SK-N-SH (cell line): Measurements from ENCODE around the gene AUTS2. TPM values are rescaled to one million over a fixed set of nuclear protein-coding genes. Genes with fewer than 3 reads are reported as not detected.

ENCODE experiments used
- CTCF ChIA-PET: fragments of 300-600, 350-600 bp; formaldehyde crosslinking; extraction: SDS; loops from one replicate; lab custom pipeline; 2021; lab: Yijun Ruan, JAX
- POLR2A ChIA-PET: fragments of 350-600 bp; sonication (Branson Sonifier 250); formaldehyde crosslinking; extraction: SDS; loops from one replicate; lab custom pipeline; 2020; ENCODE audit warnings: antibody characterized with exemption, inconsistent platforms; lab: Yijun Ruan, JAX
- DNase-seq: peaks from one replicate; pipeline ENCODE4 v3.0.0; 2012
- H2AFZ ChIP-seq: fragments of 200-600 bp; sonication (generic); 2 replicates; pipeline ENCODE4 v1.8.1; 2016; ENCODE audit warnings: antibody characterized with exemption, mild to moderate bottlenecking, low read depth
- H3F3A ChIP-seq: fragments of 200-600 bp; sonication (generic); replicated peaks from 2 replicates; pipeline ENCODE3; 2016; ENCODE audit warnings: antibody characterized with exemption, mild to moderate bottlenecking; ENCODE audit not compliant: insufficient read depth
- H3K27ac ChIP-seq, 2 experiments: fragments of 200-500 bp in 1 of 2; fragments of 200-600 bp in 1 of 2; sonication (Bioruptor generic) in 1 of 2; sonication (generic), shearing (Covaris generic) in 1 of 2; 2 replicates each; pipeline versions ENCODE4 v1.5.1 to v1.6.1; 2014 to 2016; ENCODE audit warnings: low read depth in 2 of 2, inconsistent platforms in 1 of 2, low read length in 1 of 2, mild to moderate bottlenecking in 1 of 2, mixed read lengths in 1 of 2
- H3K27me3 ChIP-seq: fragments of 200-600 bp; sonication (generic), shearing (Covaris generic); 2 replicates; pipeline ENCODE4 v1.6.1; 2016; ENCODE audit warnings: mixed run types; ENCODE audit not compliant: insufficient read depth
- H3K36me3 ChIP-seq, 2 experiments: fragments of 200-500 bp in 1 of 2; fragments of 200-600 bp in 1 of 2; sonication (Bioruptor generic) in 1 of 2; sonication (generic) in 1 of 2; replicated peaks in 1 of 2; 2 replicates each; pipeline versions ENCODE3 to v1.5.1; 2014 to 2016; ENCODE audit warnings: low read length in 1 of 2, mild to moderate bottlenecking in 1 of 2; ENCODE audit not compliant: insufficient read depth in 2 of 2, control insufficient read depth in 1 of 2
- H3K4me1 ChIP-seq, 2 experiments: fragments of 200-500 bp in 1 of 2; fragments of 200-600 bp in 1 of 2; sonication (Bioruptor generic) in 1 of 2; sonication (generic), shearing (Covaris generic) in 1 of 2; 2 replicates each; pipeline versions ENCODE4 v1.5.1 to v1.6.1; 2014 to 2016; ENCODE audit warnings: low read depth in 1 of 2, low read length in 1 of 2, mixed run types in 1 of 2; ENCODE audit not compliant: insufficient read depth in 2 of 2, control insufficient read depth in 1 of 2
- H3K4me2 ChIP-seq: fragments of 200-600 bp; sonication (generic), shearing (Covaris generic); 2 replicates; pipeline ENCODE4 v1.6.1; 2017; ENCODE audit warnings: mixed run types
- H3K4me3 ChIP-seq, 2 experiments: fragments of 200-500 bp in 1 of 2; fragments of 200-600 bp in 1 of 2; sonication (Bioruptor generic) in 1 of 2; sonication (generic), shearing (Covaris generic) in 1 of 2; 2 replicates each; pipeline versions ENCODE4 v1.5.1 to v1.8.1; 2014 to 2016; ENCODE audit warnings: low read depth in 2 of 2, inconsistent platforms in 1 of 2, low read length in 1 of 2, mild to moderate bottlenecking in 1 of 2, mixed read lengths in 1 of 2, moderate library complexity in 1 of 2
- H3K79me2 ChIP-seq: fragments of 200-600 bp; sonication (generic); 2 replicates; pipeline ENCODE4 v1.8.1; 2017; ENCODE audit warnings: mild to moderate bottlenecking; ENCODE audit not compliant: insufficient read depth
- H3K9ac ChIP-seq: fragments of 200-600 bp; sonication (generic); 2 replicates; pipeline ENCODE4 v1.6.1; 2017; ENCODE audit warnings: mixed run types
- H3K9me2 ChIP-seq: fragments of 200-600 bp; sonication (generic); 2 replicates; pipeline ENCODE4 v1.6.1; 2017; ENCODE audit warnings: mixed run types
- H3K9me3 ChIP-seq: fragments of 200-600 bp; sonication (generic); 2 replicates; pipeline ENCODE4 v1.6.1; 2017; ENCODE audit warnings: mixed run types, mild to moderate bottlenecking, moderate library complexity
- H4K20me1 ChIP-seq: fragments of 200-600 bp; sonication (generic); 2 replicates; pipeline ENCODE4 v1.6.1; 2017; ENCODE audit warnings: mild to moderate bottlenecking, mixed run types; ENCODE audit not compliant: insufficient read depth
- CHD2 ChIP-seq: fragments of 150-350 bp; IDR thresholded peaks from 2 replicates; pipeline ENCODE4 v1.6.1; 2018; ENCODE audit warnings: low read length; ENCODE audit not compliant: partially characterized antibody
- ELF1 ChIP-seq: IDR thresholded peaks from 2 replicates; pipeline ENCODE4 v1.4.0; 2012
- EP300 ChIP-seq, 2 experiments: IDR thresholded peaks; 2 replicates each; pipeline versions ENCODE4 v1.4.0 to v1.6.1; 2012; ENCODE audit warnings: borderline replicate concordance in 1 of 2, low read depth in 1 of 2, low read length in 1 of 2
- EZH2phosphoT487 ChIP-seq: fragments of 200-600 bp; sonication (generic); IDR thresholded peaks from 2 replicates; pipeline ENCODE4 v1.6.1; 2017; ENCODE audit warnings: low read depth, mixed run types, mild to moderate bottlenecking, antibody characterized with exemption, moderate library complexity, borderline replicate concordance
- JUND ChIP-seq: IDR thresholded peaks from 2 replicates; pipeline ENCODE4 v1.4.0; 2012
- MXI1 ChIP-seq: IDR thresholded peaks from 2 replicates; pipeline ENCODE4 v1.6.1; 2012; ENCODE audit warnings: mild to moderate bottlenecking, low read depth, low read length, improper control_type of control experiment
- NFIC ChIP-seq: IDR thresholded peaks from 2 replicates; pipeline ENCODE4 v1.4.0; 2012; ENCODE audit warnings: borderline replicate concordance
- POLR2AphosphoS5 ChIP-seq: IDR thresholded peaks from 2 replicates; pipeline ENCODE4 v1.6.1; 2012; ENCODE audit warnings: low read depth, low read length
- RAD21 ChIP-seq: IDR thresholded peaks from 2 replicates; pipeline ENCODE4 v1.6.1; 2012; ENCODE audit warnings: mild to moderate bottlenecking, low read length
- RFX5 ChIP-seq: IDR thresholded peaks from 2 replicates; pipeline ENCODE4 v1.6.1; 2012; ENCODE audit warnings: mild to moderate bottlenecking, improper control_type of control experiment, low read length
- RXRA ChIP-seq: IDR thresholded peaks from 2 replicates; pipeline ENCODE4 v1.4.0; 2012; ENCODE audit warnings: low read depth, mild to moderate bottlenecking, borderline replicate concordance
- TAF1 ChIP-seq: IDR thresholded peaks from 2 replicates; pipeline ENCODE4 v1.6.1; 2012; ENCODE audit warnings: low read depth, mild to moderate bottlenecking, low read length, moderate library complexity, borderline replicate concordance
- TEAD4 ChIP-seq: IDR thresholded peaks from 2 replicates; pipeline ENCODE4 v1.4.0; 2012; ENCODE audit warnings: mild to moderate bottlenecking, borderline replicate concordance; ENCODE audit not compliant: insufficient read depth
- YY1 ChIP-seq: IDR thresholded peaks from 2 replicates; pipeline ENCODE4 v1.4.0; 2012; ENCODE audit warnings: low read depth, mild to moderate bottlenecking
- WGBS: methylation state at CpG from one replicate; pipeline ENCODE4 v1.1.6; 2017; ENCODE audit warnings: low lambda C conversion rate; 5-methylcytosine and 5-hydroxymethylcytosine counted together
- polyA plus RNA-seq, 3 experiments: library from polyadenylated mRNA; depleted of rRNA; stranded (reverse); fragments of >200 nt; gene quantifications; 2 replicates each; pipeline ENCODE4 v1.2.3, GENCODE V29; 2012
- TF ChIP-seq, protein P1 (sequence below): fragments of 150-350 bp; IDR thresholded peaks from 2 replicates; pipeline ENCODE4 v1.6.1; 2017; ENCODE audit warnings: antibody characterized with exemption, low read length, low read depth, borderline replicate concordance
- TF ChIP-seq, protein P2 (sequence below): IDR thresholded peaks from 2 replicates; pipeline ENCODE4 v1.4.0; 2012; ENCODE audit warnings: low read depth, borderline replicate concordance
- TF ChIP-seq, protein P3 (sequence below): IDR thresholded peaks from 2 replicates; pipeline ENCODE4 v1.4.0; 2012; ENCODE audit warnings: low read depth, borderline replicate concordance
- TF ChIP-seq, protein P4 (sequence below): IDR thresholded peaks from 2 replicates; pipeline ENCODE4 v1.4.0; 2012; ENCODE audit warnings: low read depth

The AUTS2 gene
- polyA plus RNA-seq, 1 of the 3 experiments (the other 2 are of a cell fraction), result 15.6 TPM

DNA sequence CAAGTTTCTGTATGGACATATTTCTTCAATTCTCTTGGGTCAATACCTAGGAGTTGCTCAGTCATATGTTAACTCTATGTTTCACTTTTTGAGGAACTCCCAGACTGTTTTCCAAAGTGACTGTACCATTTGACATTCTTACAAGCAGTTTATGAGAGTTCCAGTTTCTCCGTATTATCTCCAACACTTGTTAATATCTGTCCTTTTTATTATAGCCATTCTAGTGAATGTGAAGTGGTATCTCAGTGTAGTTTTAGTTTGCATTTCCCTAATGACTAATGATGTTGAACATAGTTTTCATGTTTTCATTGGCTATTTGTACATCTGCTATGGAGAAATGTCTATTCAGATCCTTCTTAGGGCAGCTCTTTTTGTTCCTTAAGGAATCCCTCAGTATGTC, 1002.7 kb downstream of the AUTS2 start:
- Histone ChIP-seq H3K9me3 (peaks cover 2% of the 10 kb centered on the region; the same call in 1 of the 2 replicates), H3K4me2 (no peak overlapping the region), H4K20me1 (no peaks in the 10 kb centered on the region), H3K4me3 (no peak overlapping the region), H3K79me2 (no peaks in the 10 kb centered on the region), H3K27ac (no peak overlapping the region), H3K36me3 (no peaks in the 10 kb centered on the region), H3K4me1 (peaks cover 0 to 22% of the 10 kb centered on the region in 2 experiments; a peak in 2 of 4 replicates), H3F3A (no peaks in the 10 kb centered on the region), H3K27me3 (no peaks in the 10 kb centered on the region), H3K9me2 (no peaks in the 10 kb centered on the region), H2AFZ (no peak overlapping the region), H3K9ac (no peak overlapping the region)
- no peak for DNase-seq
- POLR2A ChIA-PET, result no interaction called here
- TF ChIP-seq POLR2AphosphoS5 (no peak), YY1 (no peak), ELF1 (no peak), TAF1 (no peak), TEAD4 (no peak), NFIC (no peak), JUND (no peak), CHD2 (no peak), EZH2phosphoT487 (no peak), RAD21 (no peak), RFX5 (no peak)
- TF ChIP-seq, protein P1, sequence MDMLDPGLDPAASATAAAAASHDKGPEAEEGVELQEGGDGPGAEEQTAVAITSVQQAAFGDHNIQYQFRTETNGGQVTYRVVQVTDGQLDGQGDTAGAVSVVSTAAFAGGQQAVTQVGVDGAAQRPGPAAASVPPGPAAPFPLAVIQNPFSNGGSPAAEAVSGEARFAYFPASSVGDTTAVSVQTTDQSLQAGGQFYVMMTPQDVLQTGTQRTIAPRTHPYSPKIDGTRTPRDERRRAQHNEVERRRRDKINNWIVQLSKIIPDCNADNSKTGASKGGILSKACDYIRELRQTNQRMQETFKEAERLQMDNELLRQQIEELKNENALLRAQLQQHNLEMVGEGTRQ, result no peak
- TF ChIP-seq, protein P2, sequence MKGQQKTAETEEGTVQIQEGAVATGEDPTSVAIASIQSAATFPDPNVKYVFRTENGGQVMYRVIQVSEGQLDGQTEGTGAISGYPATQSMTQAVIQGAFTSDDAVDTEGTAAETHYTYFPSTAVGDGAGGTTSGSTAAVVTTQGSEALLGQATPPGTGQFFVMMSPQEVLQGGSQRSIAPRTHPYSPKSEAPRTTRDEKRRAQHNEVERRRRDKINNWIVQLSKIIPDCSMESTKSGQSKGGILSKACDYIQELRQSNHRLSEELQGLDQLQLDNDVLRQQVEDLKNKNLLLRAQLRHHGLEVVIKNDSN, result no peak
- WGBS, result 97% methylated on average over 1 of the region's 1 CpG
- CTCF ChIA-PET, result no interaction called here

DNA sequence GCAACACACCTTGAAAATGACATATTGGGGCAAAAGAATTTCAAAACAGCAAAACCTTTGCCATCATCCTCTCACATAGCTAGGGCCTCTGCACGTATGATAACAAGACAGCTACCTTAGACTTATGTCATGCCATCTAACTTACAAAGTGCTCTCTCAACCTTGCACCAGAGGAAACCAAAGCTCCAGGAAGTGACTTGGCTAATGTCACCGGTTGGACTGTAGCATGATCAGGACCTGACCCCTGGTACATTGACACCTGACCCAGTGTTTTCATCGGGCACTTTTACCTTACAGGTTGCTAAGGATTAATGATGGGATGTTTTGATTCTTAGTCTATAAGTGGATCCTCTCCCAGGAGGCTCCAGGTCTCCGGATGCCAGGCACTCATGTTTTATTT, 1003.8 kb downstream of the AUTS2 start:
- no peaks in the 10 kb centered on the region for H3K79me2 ChIP-seq
- TF ChIP-seq, protein P3, sequence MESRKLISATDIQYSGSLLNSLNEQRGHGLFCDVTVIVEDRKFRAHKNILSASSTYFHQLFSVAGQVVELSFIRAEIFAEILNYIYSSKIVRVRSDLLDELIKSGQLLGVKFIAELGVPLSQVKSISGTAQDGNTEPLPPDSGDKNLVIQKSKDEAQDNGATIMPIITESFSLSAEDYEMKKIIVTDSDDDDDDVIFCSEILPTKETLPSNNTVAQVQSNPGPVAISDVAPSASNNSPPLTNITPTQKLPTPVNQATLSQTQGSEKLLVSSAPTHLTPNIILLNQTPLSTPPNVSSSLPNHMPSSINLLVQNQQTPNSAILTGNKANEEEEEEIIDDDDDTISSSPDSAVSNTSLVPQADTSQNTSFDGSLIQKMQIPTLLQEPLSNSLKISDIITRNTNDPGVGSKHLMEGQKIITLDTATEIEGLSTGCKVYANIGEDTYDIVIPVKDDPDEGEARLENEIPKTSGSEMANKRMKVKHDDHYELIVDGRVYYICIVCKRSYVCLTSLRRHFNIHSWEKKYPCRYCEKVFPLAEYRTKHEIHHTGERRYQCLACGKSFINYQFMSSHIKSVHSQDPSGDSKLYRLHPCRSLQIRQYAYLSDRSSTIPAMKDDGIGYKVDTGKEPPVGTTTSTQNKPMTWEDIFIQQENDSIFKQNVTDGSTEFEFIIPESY, result no peak
- no peak for TF ChIP-seq CHD2
- TF ChIP-seq RXRA, result no peak
- TF ChIP-seq, protein P1, result no peak
- no peak for TF ChIP-seq NFIC
- TF ChIP-seq, protein P4, sequence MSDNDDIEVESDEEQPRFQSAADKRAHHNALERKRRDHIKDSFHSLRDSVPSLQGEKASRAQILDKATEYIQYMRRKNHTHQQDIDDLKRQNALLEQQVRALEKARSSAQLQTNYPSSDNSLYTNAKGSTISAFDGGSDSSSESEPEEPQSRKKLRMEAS, result no peak
- TF ChIP-seq EZH2phosphoT487, result no peak
- no peak for TF ChIP-seq MXI1
- TF ChIP-seq, protein P2, result no peak
- no peak for TF ChIP-seq EP300 (IDR thresholded peaks at IDR 0.05; ENCODE audit: borderline replicate concordance in 1 of 2, low read depth in 1 of 2, low read length in 1 of 2)
- no peak for TF ChIP-seq YY1
- no peak for TF ChIP-seq POLR2AphosphoS5
- TF ChIP-seq, all 33 proteins: peak for 0
- DNase-seq, result no peak
- Histone ChIP-seq H3K9me3 (peaks cover 2% of the 10 kb centered on the region; the same call in 1 of the 2 replicates), H3K9me2 (no peaks in the 10 kb centered on the region), H3K4me2 (no peak overlapping the region), H4K20me1 (no peaks in the 10 kb centered on the region), H3K4me3 (no peak overlapping the region), H3K27me3 (no peaks in the 10 kb centered on the region), H3K36me3 (no peaks in the 10 kb centered on the region), H2AFZ (no peak overlapping the region), H3F3A (no peaks in the 10 kb centered on the region), H3K27ac (no peak overlapping the region), H3K4me1 (peaks cover 0 to 14% of the 10 kb centered on the region in 2 experiments; a peak in 1 of 4 replicates), H3K9ac (no peak overlapping the region)
- WGBS, result 57% methylated on average over 4 of the region's 4 CpGs
- ChIA-PET POLR2A (no interaction called here), CTCF (interaction anchor here (0.7 kb wide), 1 partner anchor 267 kb away, joined by 3 read pairs; no protein-coding TSS in a partner anchor)
